HepG2 (cell line): ENCODE results near the gene NINL. TPM values are rescaled to one million over a fixed set of nuclear protein-coding genes. Genes with fewer than 3 reads are reported as not detected.

Source experiments
- ARID5B ChIP-seq: IDR thresholded peaks from 2 replicates; pipeline ENCODE4 v1.4.0; 2020; ENCODE audit warnings: mild to moderate bottlenecking, missing genetic modification reagents
- DNMT3B ChIP-seq: conservative IDR thresholded peaks from 2 replicates; pipeline ENCODE4 v1.6.1; 2016; ENCODE audit warnings: missing biosample characterization, control low read depth
- EP300 ChIP-seq, 3 experiments: sonication (generic) in 1 of 3; formaldehyde crosslinking in 1 of 3; IDR thresholded peaks; 2 replicates each; pipeline versions ENCODE4 v1.5.1 to v1.6.1; 2011 to 2020; ENCODE audit warnings: low read depth in 2 of 3, low read length in 2 of 3, borderline replicate concordance in 1 of 3, improper control_type of control experiment in 1 of 3, mild to moderate bottlenecking in 1 of 3, missing genetic modification reagents in 1 of 3, moderate library complexity in 1 of 3
- FOXM1 ChIP-seq: sonication (generic); formaldehyde crosslinking; IDR thresholded peaks from 2 replicates; pipeline ENCODE4 v1.5.0; 2020; ENCODE audit warnings: missing genetic modification reagents
- HMGXB3 ChIP-seq: sonication (generic); formaldehyde crosslinking; IDR thresholded peaks from 2 replicates; pipeline ENCODE4 v1.4.0; 2020; ENCODE audit warnings: missing genetic modification reagents, borderline replicate concordance
- HOXD1 ChIP-seq: sonication (generic); formaldehyde crosslinking; IDR thresholded peaks from 2 replicates; pipeline ENCODE4 v1.5.0; 2020; ENCODE audit warnings: missing genetic modification reagents
- NFE2 ChIP-seq: sonication (generic); formaldehyde crosslinking; IDR thresholded peaks from 2 replicates; pipeline ENCODE4 v1.4.0; 2020; ENCODE audit warnings: missing genetic modification reagents
- NFIB ChIP-seq: sonication (generic); formaldehyde crosslinking; IDR thresholded peaks from 2 replicates; pipeline ENCODE4 v1.9.0; 2021; ENCODE audit warnings: missing genetic modification reagents, mild to moderate bottlenecking, borderline replicate concordance
- SMAD1 ChIP-seq: sonication (generic); formaldehyde crosslinking; IDR thresholded peaks from 2 replicates; pipeline ENCODE4 v1.4.0; 2020; ENCODE audit warnings: missing genetic modification reagents, low read depth, mild to moderate bottlenecking, borderline replicate concordance
- SP2 ChIP-seq: sonication (generic); formaldehyde crosslinking; IDR thresholded peaks from 2 replicates; pipeline ENCODE4 v1.5.1; 2020; ENCODE audit warnings: mild to moderate bottlenecking, missing genetic modification reagents
- SPEN ChIP-seq: sonication (generic); formaldehyde crosslinking; IDR thresholded peaks from 2 replicates; pipeline ENCODE4 v1.5.1; 2020; ENCODE audit warnings: low read depth, mild to moderate bottlenecking, missing genetic modification reagents
- STAG1 ChIP-seq: sonication (generic); formaldehyde crosslinking; IDR thresholded peaks from 2 replicates; pipeline ENCODE4 v1.4.0; 2020; ENCODE audit warnings: missing genetic modification reagents
- ZEB1 ChIP-seq: IDR thresholded peaks from 2 replicates; pipeline ENCODE4 v1.6.1; 2012; ENCODE audit warnings: mild to moderate bottlenecking, low read depth, inconsistent platforms; ENCODE audit not compliant: insufficient replicate concordance
- ZFAT ChIP-seq: sonication (generic); formaldehyde crosslinking; conservative IDR thresholded peaks from 2 replicates; pipeline ENCODE4 v1.8.1; 2023; ENCODE audit warnings: missing genetic modification reagents, inconsistent platforms
- ZNF101 ChIP-seq: sonication (generic); formaldehyde crosslinking; IDR thresholded peaks from 2 replicates; pipeline ENCODE4 v1.4.0; 2020; ENCODE audit warnings: mild to moderate bottlenecking, low read depth, missing genetic modification reagents, borderline replicate concordance
- ZNF124 ChIP-seq: sonication (generic); formaldehyde crosslinking; IDR thresholded peaks from 2 replicates; pipeline ENCODE4 v1.4.0; 2020; ENCODE audit warnings: missing genetic modification reagents
- ZNF234 ChIP-seq: sonication (generic); formaldehyde crosslinking; conservative IDR thresholded peaks from 2 replicates; pipeline ENCODE4 v1.5.1; 2020; ENCODE audit warnings: mild to moderate bottlenecking, missing genetic modification reagents
- ZNF282 ChIP-seq: fragments of 450-650 bp; IDR thresholded peaks from 2 replicates; pipeline ENCODE4 v1.6.1; 2018; ENCODE audit not compliant: partially characterized antibody
- ZNF343 ChIP-seq: sonication (generic); formaldehyde crosslinking; IDR thresholded peaks from 2 replicates; pipeline ENCODE4 v1.4.0; 2020; ENCODE audit warnings: mild to moderate bottlenecking, missing genetic modification reagents
- polyA plus RNA-seq, 8 experiments: library from polyadenylated mRNA; depleted of rRNA in 3 of 8; stranded (reverse) in 7 of 8; unstranded in 1 of 8; fragments of >200 nt; fragmentation: Illumina TruSeq in 4 of 8; extraction: Trizol in 4 of 8; gene quantifications; 2 replicates each; pipeline versions ENCODE4 v1.2.1 to v1.2.3, GENCODE V29; 2011 to 2016; ENCODE audit warnings: low read depth in 4 of 8, missing spikeins in 1 of 8, mixed read lengths in 1 of 8; ENCODE audit not compliant: insufficient read depth in 1 of 8
- total RNA-seq, 5 experiments: library from RNA; depleted of rRNA; stranded (reverse); fragments of >200 nt; fragmentation: Illumina TruSeq; extraction: Trizol; gene quantifications; 2 replicates each; pipeline ENCODE4 v1.2.3, GENCODE V29; 2016; ENCODE audit warnings: low read depth in 1 of 5
- TF ChIP-seq, protein P1 (sequence below): sonication (generic); formaldehyde crosslinking; IDR thresholded peaks from 2 replicates; pipeline ENCODE4 v1.9.0; 2021; ENCODE audit warnings: missing genetic modification reagents, mild to moderate bottlenecking, borderline replicate concordance

NINL gene
- total and polyA plus RNA-seq, 2 of the 13 experiments (the other 11 are each of a cell fraction or from before 2014, with no cell fraction given) = 32.3 to 34.3 TPM

DNA sequence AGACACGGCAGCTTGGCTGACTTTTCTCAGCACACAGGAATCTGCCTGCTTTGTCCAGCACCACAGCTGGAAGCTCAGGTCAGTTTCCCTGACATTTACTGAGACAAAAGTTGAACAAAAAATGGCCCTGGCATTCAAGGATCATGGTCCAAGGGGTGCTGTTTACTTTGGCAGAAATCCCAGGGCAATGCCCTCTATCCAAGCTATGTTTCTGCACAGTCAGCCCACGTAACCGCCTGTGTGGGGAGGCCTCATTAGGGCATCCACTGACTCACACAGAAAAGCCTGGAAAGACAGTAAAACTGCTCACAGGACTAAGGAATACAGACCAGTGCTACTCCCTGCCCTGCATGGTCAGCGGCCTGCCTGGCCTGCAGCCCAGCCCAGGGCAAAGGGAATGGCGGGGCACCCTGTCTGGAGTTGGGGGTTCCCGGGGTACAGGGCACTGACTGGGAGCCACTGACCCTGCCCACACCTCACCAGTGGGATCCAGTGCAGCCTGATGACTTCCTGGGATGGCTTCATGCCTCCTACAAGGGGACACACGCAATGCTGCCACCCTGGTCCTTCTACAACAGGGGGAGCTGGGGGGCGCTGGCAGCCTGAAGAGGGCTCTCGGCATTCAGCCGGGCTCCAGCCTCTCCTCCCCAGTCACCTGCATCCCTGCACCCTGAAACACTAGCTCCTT lies 77.1 kb downstream of the NINL start (continued):
- peak; percentile 100 for TF ChIP-seq ARID5B (CRISPR knock-in tag)
- TF ChIP-seq NFE2 (CRISPR knock-in tag) = peak; percentile 94
- peak; percentile 99 for TF ChIP-seq DNMT3B (CRISPR knock-in tag)
- TF ChIP-seq HOXD1 (CRISPR knock-in tag) = peak; percentile 91
- TF ChIP-seq STAG1 = peak; percentile 48
- TF ChIP-seq NFIB (CRISPR knock-in tag) = peak; percentile 100
- TF ChIP-seq ZFAT (CRISPR knock-in tag) = no peak
- peak; percentile 46; the same call in 1 of the 2 replicates for TF ChIP-seq ZNF101 (CRISPR knock-in tag)
- peak; percentile 72; the same call in 1 of the 2 replicates for TF ChIP-seq ZNF234
- peak; percentile 96 to 98 for TF ChIP-seq EP300 (IDR thresholded peaks at IDR 0.05; ENCODE audit: low read depth in 2 of 2, low read length in 2 of 2)
- peak; percentile 98 for TF ChIP-seq EP300 (CRISPR knock-in tag; IDR thresholded peaks at IDR 0.05; ENCODE audit: borderline replicate concordance)
- TF ChIP-seq ZNF282 = no peak
- peak; percentile 92 for TF ChIP-seq HMGXB3 (CRISPR knock-in tag)
- TF ChIP-seq ZNF343 (CRISPR knock-in tag) = peak; percentile 92; the same call in 1 of the 2 replicates
- TF ChIP-seq, protein P1, sequence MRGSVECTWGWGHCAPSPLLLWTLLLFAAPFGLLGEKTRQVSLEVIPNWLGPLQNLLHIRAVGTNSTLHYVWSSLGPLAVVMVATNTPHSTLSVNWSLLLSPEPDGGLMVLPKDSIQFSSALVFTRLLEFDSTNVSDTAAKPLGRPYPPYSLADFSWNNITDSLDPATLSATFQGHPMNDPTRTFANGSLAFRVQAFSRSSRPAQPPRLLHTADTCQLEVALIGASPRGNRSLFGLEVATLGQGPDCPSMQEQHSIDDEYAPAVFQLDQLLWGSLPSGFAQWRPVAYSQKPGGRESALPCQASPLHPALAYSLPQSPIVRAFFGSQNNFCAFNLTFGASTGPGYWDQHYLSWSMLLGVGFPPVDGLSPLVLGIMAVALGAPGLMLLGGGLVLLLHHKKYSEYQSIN (CRISPR knock-in tag) = no peak
- peak; percentile 77; the same call in 1 of the 2 replicates for TF ChIP-seq SMAD1
- no peak for TF ChIP-seq SP2
- peak; percentile 86 for TF ChIP-seq ZEB1
- peak; percentile 99 for TF ChIP-seq ZNF124 (CRISPR knock-in tag)
- TF ChIP-seq FOXM1 (CRISPR knock-in tag) = no peak
- TF ChIP-seq SPEN (CRISPR knock-in tag) = peak; percentile 95
